HTR-8/SVneo (cell line): ENCODE measurements around the gene CDH13.

Experiments used
- DNase-seq: peaks from one replicate; pipeline ENCODE4 v3.0.0; 2011; ENCODE audit warnings: low spot score, mixed read lengths; ENCODE audit not compliant: insufficient read length
- FAIRE-seq: peaks from 2 replicates; lab custom pipeline; 2011; peaks lifted over from hg19 to GRCh38; lab: Jason Lieb, UNC

Gene CDH13

GRCh38 chr16:83473926-83474650 is 847.3 kb downstream of the CDH13 start:
- no peak for FAIRE-seq
- no peak for DNase-seq

- DNase-seq (no peak), FAIRE-seq (peak; percentile 9)
Measured at GRCh38 chr16:83475108-83475507, 848.3 kb downstream of the CDH13 start.

GRCh38 chr16:83481589-83481988 is 854.8 kb downstream of the CDH13 start:
- FAIRE-seq (no peak), DNase-seq (no peak)

- DNase-seq (no peak), FAIRE-seq (no peak)
Measured at GRCh38 chr16:83482545-83483162, 855.9 kb downstream of the CDH13 start.

- DNase-seq (no peak), FAIRE-seq (peak; percentile 4)
Measured at GRCh38 chr16:83490073-83490472, 863.3 kb downstream of the CDH13 start.

- FAIRE-seq (no peak), DNase-seq (no peak)
Measured at GRCh38 chr16:83494459-83494858, 867.7 kb downstream of the CDH13 start.

GRCh38 chr16:83501481-83501880 is 874.7 kb downstream of the CDH13 start:
- FAIRE-seq: no peak

GRCh38 chr16:83508295-83508694 is 881.5 kb downstream of the CDH13 start:
- FAIRE-seq: no peak
- no peak for DNase-seq

More at GRCh38 chr16:83501481-83501880, 874.7 kb downstream of the CDH13 start:
- DNase-seq: no peak

GRCh38 chr16:83509316-83509715 is 882.5 kb downstream of the CDH13 start:
- DNase-seq: no peak
- no peak for FAIRE-seq

GRCh38 chr16:83510906-83511305 is 884.1 kb downstream of the CDH13 start:
- DNase-seq (no peak), FAIRE-seq (peak; percentile 87)

GRCh38 chr16:83513008-83513755 is 886.4 kb downstream of the CDH13 start:
- FAIRE-seq (peak; percentile 55), DNase-seq (peak; percentile 69)

- DNase-seq (no peak), FAIRE-seq (no peak)
Measured at GRCh38 chr16:83515395-83515794, 888.6 kb downstream of the CDH13 start.

- DNase-seq (no peak), FAIRE-seq (no peak)
Measured at GRCh38 chr16:83516931-83517330, 890.2 kb downstream of the CDH13 start.

GRCh38 chr16:83517398-83517797 is 890.6 kb downstream of the CDH13 start:
- no peak for FAIRE-seq

GRCh38 chr16:83520596-83520995 is 893.8 kb downstream of the CDH13 start:
- no peak for FAIRE-seq
- DNase-seq: no peak

More at GRCh38 chr16:83517398-83517797, 890.6 kb downstream of the CDH13 start:
- no peak for DNase-seq

GRCh38 chr16:83530293-83530692 is 903.5 kb downstream of the CDH13 start:
- DNase-seq (no peak), FAIRE-seq (peak; percentile 38)

- DNase-seq: no peak
- no peak for FAIRE-seq
Measured at GRCh38 chr16:83532634-83533033, 905.9 kb downstream of the CDH13 start.

- peak; percentile 68 for DNase-seq
- FAIRE-seq: peak; percentile 91
Measured at GRCh38 chr16:83533193-83533592, 906.4 kb downstream of the CDH13 start.

GRCh38 chr16:83538707-83539106 is 911.9 kb downstream of the CDH13 start:
- FAIRE-seq: no peak
- no peak for DNase-seq

GRCh38 chr16:83539736-83540490 is 913.1 kb downstream of the CDH13 start:
- DNase-seq: no peak
- FAIRE-seq: no peak
